Right lobe of liver (tissue), 4 donors: ENCODE measurements around the gene CLMP.

Experiments
- POLR2A ChIP-seq: fragments of 450-650 bp; IDR thresholded peaks from one replicate; pipeline ENCODE4 v1.6.1; 2017; ENCODE audit warnings: antibody characterized with exemption, mild to moderate bottlenecking
- TF ChIP-seq, protein P1 (sequence below), 4 donors: fragments of 200-600 bp in 3 of 4; fragments of 450-650 bp in 1 of 4; IDR thresholded peaks; one replicate each; pipeline versions ENCODE4 v1.5.1 to v1.8.0; 2016 to 2022; ENCODE audit warnings: antibody characterized with exemption in 4 of 4, mild to moderate bottlenecking in 2 of 4
- donor health status: DM: no; HTN: no; CAD: no.
- donor health status: DM: no; HTN: no; CAD: no.
- donor health status: DM: no; HTN: yes; CAD: no.

DNA sequence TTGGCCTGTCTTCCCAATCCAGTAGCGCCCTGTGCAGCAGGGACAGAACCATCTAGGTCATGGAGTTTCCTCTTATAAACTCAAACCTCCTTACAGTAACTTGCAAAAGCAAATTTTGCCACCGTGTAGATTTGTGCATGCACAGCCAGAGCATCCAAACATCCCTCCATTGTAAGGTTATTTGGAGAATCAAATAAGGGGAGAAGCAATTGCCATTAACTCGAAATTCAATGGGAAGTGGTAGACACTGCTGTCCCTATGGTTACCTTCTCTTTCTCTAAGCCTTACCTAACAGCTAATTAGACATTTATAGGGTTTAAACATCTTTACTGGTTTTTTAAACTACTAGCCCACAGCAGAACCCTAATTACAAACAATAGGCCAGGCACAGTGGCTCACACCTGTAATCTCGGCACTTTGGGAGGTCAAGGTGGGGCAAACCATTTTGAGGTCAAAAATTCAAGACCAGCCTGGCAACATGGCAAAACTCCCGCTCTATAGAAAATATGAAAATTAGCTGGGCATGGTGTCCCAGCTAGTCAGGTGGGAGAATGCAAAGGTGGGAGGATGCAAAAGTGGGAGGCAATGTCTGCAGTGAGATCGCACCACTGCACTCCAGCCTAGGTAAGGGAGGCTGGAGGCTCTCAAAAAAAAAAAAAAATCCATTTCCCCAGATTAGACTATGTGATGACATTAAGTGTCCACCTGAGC is 139.7 kb downstream of the CLMP start:
- TF ChIP-seq, protein P1, sequence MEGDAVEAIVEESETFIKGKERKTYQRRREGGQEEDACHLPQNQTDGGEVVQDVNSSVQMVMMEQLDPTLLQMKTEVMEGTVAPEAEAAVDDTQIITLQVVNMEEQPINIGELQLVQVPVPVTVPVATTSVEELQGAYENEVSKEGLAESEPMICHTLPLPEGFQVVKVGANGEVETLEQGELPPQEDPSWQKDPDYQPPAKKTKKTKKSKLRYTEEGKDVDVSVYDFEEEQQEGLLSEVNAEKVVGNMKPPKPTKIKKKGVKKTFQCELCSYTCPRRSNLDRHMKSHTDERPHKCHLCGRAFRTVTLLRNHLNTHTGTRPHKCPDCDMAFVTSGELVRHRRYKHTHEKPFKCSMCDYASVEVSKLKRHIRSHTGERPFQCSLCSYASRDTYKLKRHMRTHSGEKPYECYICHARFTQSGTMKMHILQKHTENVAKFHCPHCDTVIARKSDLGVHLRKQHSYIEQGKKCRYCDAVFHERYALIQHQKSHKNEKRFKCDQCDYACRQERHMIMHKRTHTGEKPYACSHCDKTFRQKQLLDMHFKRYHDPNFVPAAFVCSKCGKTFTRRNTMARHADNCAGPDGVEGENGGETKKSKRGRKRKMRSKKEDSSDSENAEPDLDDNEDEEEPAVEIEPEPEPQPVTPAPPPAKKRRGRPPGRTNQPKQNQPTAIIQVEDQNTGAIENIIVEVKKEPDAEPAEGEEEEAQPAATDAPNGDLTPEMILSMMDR (IDR thresholded peaks at IDR 0.05) = no peak
- no peak for TF ChIP-seq POLR2A
